Activated CD8-positive, alpha-beta T cell treated with anti-CD3 and anti-CD28 coated beads for 36 hours (primary cell): ENCODE measurements around the gene GJA3. TPM values are rescaled to one million over a fixed set of nuclear protein-coding genes. Genes with fewer than 3 reads are reported as not detected.

Experiments used
- ATAC-seq: fragments of 200-7000 bp; cut with Tn5 transposase; one replicate; pipeline ENCODE4 v1.10.0; 2021; ENCODE audit warnings: mild to moderate bottlenecking, moderate library complexity
- CTCF ChIA-PET: fragments of 350-600 bp; sonication (Branson Sonifier 250); formaldehyde crosslinking; loops from one replicate; lab custom pipeline; 2021; ENCODE audit warnings: antibody characterized with exemption; lab: Charles Lee
- POLR2A ChIA-PET: fragments of 350-600 bp; sonication (Branson Sonifier 250); formaldehyde crosslinking; loops from one replicate; lab custom pipeline; 2021; ENCODE audit warnings: antibody characterized with exemption; lab: Charles Lee
- DNase-seq: peaks from one replicate; pipeline ENCODE4 v3.0.0-alpha.2; 2020
- H3K27ac Mint-ChIP-seq: one replicate; pipeline ENCODE4 v1.8.0; 2021; ENCODE audit warnings: mild to moderate bottlenecking, mixed read lengths
- H3K27me3 Mint-ChIP-seq: one replicate; pipeline ENCODE4 v1.8.0; 2021; ENCODE audit warnings: mixed read lengths
- H3K36me3 Mint-ChIP-seq: one replicate; pipeline ENCODE4 v1.8.0; 2021; ENCODE audit warnings: low read depth, mixed read lengths
- H3K4me1 Mint-ChIP-seq: one replicate; pipeline ENCODE4 v1.8.0; 2021; ENCODE audit warnings: low read depth, mixed read lengths
- H3K4me3 Mint-ChIP-seq: one replicate; pipeline ENCODE4 v1.8.0; 2021; ENCODE audit warnings: mild to moderate bottlenecking, moderate library complexity, mixed read lengths
- H3K9me3 Mint-ChIP-seq: one replicate; pipeline ENCODE4 v1.8.0; 2021; ENCODE audit warnings: mixed read lengths
- CTCF ChIP-seq: fragments of 200-600 bp; IDR thresholded peaks from one replicate; pipeline ENCODE4 v1.8.0; 2022; ENCODE audit warnings: antibody characterized with exemption, mild to moderate bottlenecking
- intact Hi-C: fragments of 100-400 bp; cut with micrococcal nuclease; formaldehyde crosslinking; loops from one replicate; pipeline ENCODE4 v1.10.0; 2022
- total RNA-seq, 2 experiments: library from RNA; stranded (reverse); gene quantifications; one replicate each; pipeline ENCODE4 v1.2.3, GENCODE V29; 2021

GJA3 gene
- total RNA-seq, 2 experiments from 2014 or later: 0.32 to 0.51 TPM

DNA sequence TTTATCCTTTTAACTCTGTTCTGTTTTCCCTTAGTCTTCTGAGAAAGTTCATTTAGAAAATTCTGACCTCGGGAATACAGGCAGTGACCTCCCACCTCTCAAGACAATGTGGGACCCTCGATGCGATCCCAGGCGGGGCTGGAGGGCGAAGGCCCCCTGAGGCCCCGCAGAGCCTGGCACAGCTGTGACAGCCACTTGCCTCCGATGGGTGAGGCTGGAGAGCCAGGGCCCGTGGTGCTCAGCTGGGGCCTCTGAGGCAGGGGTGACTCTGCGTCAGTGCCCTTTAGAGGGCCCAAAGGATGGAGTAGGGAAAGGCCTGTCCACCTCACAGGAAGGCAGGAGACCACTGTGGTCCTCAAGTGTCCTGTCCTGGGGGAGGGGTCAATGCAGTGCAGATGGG, 10.3 kb downstream of the GJA3 start:
- Mint-ChIP-seq H3K4me3 (no peak overlapping the region), H3K27me3 (peaks cover 10% of the 10 kb centered on the region), H3K9me3 (no peaks in the 10 kb centered on the region), H3K27ac (no peak overlapping the region), H3K36me3 (no peaks in the 10 kb centered on the region), H3K4me1 (no peaks in the 10 kb centered on the region)
- intact Hi-C loops: no loop called here
- no peak for ATAC-seq
- no peak for DNase-seq
- no peak for TF ChIP-seq CTCF
- ChIA-PET POLR2A (no interaction called here), CTCF (no interaction called here)

DNA sequence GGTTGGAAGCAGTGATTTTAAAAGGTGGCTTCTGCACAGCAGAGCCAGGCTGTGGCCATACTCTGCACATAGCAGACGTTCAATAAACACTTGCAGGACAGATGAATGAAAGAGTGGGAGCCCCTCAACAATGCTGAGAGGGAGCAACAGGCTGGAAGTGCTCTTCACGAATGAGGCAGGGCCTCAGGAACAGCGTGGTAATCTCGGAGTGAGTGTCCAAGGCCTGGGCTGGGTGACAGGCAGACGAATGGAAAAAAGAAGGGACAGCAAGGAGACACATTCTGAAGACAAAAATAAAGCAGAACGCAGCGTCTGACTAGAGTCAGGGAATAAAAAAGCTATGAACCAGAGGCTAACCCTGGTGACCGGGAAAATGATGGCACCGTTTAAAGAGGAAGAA, 11.1 kb downstream of the GJA3 start:
- Mint-ChIP-seq H3K27ac (no peak overlapping the region), H3K4me1 (no peaks in the 10 kb centered on the region), H3K4me3 (no peak overlapping the region), H3K36me3 (no peaks in the 10 kb centered on the region), H3K27me3 (peaks cover 14% of the 10 kb centered on the region), H3K9me3 (no peaks in the 10 kb centered on the region)
- no peak for TF ChIP-seq CTCF
- DNase-seq: no peak
- ChIA-PET POLR2A (no interaction called here), CTCF (no interaction called here)
- intact Hi-C loops: no loop called here
- ATAC-seq: no peak

DNA sequence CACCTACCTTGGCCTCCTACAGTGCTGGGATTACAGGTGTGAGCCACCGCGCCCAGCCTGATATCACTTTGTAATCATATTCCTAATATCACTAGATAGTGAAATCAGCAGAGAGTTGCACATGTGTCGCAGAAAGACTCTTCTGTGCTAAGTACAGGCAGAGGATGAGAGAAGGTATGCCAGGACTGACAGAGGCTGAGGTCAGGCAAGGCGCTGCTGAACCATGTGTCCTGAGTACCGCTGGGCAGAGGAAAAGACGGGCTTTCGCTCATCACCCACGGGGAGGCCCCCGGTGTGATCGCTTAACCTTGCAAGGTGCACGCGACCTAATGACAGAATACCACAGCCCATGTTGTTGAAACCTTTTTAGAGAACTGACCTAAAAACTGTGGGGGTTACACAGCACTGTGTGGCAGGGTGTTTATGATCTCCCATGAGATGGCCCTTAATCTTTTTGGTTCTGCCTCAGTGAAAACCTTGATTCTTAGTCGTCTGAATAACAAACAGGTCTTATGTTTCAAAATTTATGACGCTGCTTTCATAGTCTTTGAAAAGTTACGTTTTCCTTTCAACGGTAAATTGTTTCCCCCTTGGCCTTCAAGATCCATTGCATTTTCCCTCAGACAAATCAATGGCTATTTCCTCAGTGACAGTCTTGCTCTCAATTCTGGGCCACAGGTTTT, 12.2 kb downstream of the GJA3 start:
- no peaks in the 10 kb centered on the region for H3K9me3 Mint-ChIP-seq
- H3K4me1 Mint-ChIP-seq: no peaks in the 10 kb centered on the region
- TF ChIP-seq CTCF: no peak
- ChIA-PET POLR2A (no interaction called here), CTCF (no interaction called here)
- DNase-seq (no peak), ATAC-seq (no peak)
- H3K4me3 Mint-ChIP-seq: no peak overlapping the region
- no peak overlapping the region for H3K27ac Mint-ChIP-seq
- no peaks in the 10 kb centered on the region for H3K36me3 Mint-ChIP-seq
- H3K27me3 Mint-ChIP-seq: peaks cover 19% of the 10 kb centered on the region
- intact Hi-C loops: no loop called here

DNA sequence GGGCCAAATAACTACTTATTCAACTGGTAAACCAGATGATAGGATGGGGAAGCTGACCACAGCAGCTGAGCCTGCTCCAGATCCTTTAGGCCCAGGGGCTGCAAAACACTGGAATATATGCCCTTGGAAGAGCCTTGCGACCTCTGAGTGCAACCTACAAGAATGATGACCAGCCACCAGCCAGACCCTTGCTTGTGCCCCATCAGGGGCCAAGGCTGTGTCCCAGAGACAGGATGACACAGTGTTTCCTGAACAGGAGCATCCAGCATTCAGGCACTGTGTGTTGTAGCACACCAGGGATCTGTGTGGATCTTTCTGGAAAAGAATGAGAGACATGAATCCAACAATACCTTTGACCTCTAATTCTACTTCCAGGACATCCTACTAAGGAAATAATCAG, 14.5 kb downstream of the GJA3 start:
- no peak overlapping the region for H3K27ac Mint-ChIP-seq
- no peaks in the 10 kb centered on the region for H3K36me3 Mint-ChIP-seq
- H3K4me1 Mint-ChIP-seq: no peaks in the 10 kb centered on the region
- H3K27me3 Mint-ChIP-seq: peaks cover 35% of the 10 kb centered on the region
- no peak for ATAC-seq
- CTCF ChIA-PET: no interaction called here
- TF ChIP-seq CTCF: no peak
- POLR2A ChIA-PET: interaction anchor here (1.2 kb wide), 1 partner anchor 15 kb away, joined by 3 read pairs; no protein-coding TSS in a partner anchor
- no peak for DNase-seq
- intact Hi-C loops: no loop called here
- no peak overlapping the region for H3K4me3 Mint-ChIP-seq
- no peaks in the 10 kb centered on the region for H3K9me3 Mint-ChIP-seq

DNA sequence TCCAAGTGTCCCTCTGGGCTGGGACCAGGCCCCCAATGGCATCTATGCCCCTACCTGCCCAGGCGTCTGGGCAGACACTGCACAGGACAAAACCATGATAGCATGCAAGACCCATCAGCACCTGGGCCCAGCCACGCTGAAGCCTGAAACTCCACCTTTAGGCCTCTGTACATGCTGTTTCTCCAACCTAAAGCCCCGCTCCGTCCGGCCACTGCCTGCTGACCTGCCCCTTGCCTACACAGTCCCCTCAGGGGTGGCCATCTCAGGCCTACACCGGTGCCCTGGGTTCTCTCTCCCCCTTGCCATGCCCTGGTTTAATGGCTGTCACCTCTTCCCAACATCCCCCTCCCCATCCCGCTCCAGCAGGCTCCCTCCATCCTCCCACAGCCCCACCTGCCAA, 15.3 kb downstream of the GJA3 start:
- ChIA-PET POLR2A (no interaction called here), CTCF (no interaction called here)
- H3K4me1 Mint-ChIP-seq: no peaks in the 10 kb centered on the region
- no peaks in the 10 kb centered on the region for H3K36me3 Mint-ChIP-seq
- no peak for ATAC-seq
- no peak overlapping the region for H3K4me3 Mint-ChIP-seq
- H3K27me3 Mint-ChIP-seq: peaks cover 41% of the 10 kb centered on the region
- H3K9me3 Mint-ChIP-seq: no peaks in the 10 kb centered on the region
- intact Hi-C loops: no loop called here
- no peak for DNase-seq
- H3K27ac Mint-ChIP-seq: no peak overlapping the region
- TF ChIP-seq CTCF: no peak
